ENCODE results near the gene PRKCH.

GRCh38 chr14:61304688-61305087, 16.7 kb upstream of the PRKCH start:
- TF ChIP-seq CTCF (IDR thresholded peaks at IDR 0.05; ENCODE audit: borderline replicate concordance, extremely low read depth, low read length, poor library complexity, severe bottlenecking) (no peak), EZH2 (IDR thresholded peaks at IDR 0.05; ENCODE audit: borderline replicate concordance, low read depth, low read length, severe bottlenecking) (no peak)
